ENCODE measurements around the gene GCGR. TPM values are rescaled to one million over a fixed set of nuclear protein-coding genes. Genes with fewer than 3 reads are reported as not detected.

Gene GCGR
- not detected for total RNA-seq

DNA sequence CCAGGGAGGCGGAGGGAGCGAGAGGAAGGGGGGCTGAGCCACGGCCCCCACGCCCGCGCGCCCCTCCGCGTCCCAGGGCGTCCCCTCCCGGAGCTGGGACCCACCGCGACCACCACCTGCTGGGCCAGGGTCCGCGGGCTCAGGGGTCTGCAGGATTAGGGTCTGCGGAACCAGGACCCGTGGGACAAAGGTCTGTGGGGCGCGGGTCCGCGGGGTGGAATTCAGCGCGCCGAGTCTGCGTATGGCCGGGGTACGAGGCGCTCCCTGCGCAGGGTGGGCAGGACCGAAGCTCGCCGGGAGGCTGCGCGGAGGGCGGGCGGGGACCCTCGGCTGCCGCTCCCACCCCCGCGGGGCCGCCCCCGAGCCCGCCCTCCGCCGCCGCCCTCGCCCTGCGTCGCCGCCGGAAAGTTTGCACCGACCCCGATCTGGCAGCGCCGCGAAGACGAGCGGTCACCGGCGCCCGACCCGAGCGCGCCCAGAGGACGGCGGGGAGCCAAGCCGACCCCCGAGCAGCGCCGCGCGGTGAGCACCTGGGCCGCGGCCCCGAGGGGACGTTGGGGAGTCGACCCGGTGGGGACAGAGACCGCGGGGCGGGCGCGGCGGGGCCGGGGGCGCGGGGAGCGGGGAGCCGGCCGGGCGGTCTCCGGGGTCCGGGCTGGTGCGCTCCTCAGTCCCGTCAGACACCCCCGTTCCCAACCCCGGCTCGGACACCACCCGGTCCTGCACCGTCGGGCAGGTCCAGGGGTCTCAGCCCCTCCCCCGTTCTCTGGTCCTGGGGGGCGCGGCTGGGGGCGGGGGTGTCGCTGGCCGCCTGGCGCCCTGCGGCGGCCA lies at the start of gene GCGR:
Gene GCGR (plus strand): TSS at position 423 of the 831 bp plus-strand sequence. CDS start 4,869 bp downstream, outside the sequence.
- Mint-ChIP-seq H3K27ac (no peak within 1 kb of the TSS), H3K27me3 (peaks cover 33% of the 10 kb centered on the region), H3K9me3 (no peaks in the 10 kb centered on the region), H3K36me3 (no peaks in the 10 kb centered on the region), H3K4me3 (no peak within 1 kb of the TSS), H3K4me1 (ENCODE audit: low read depth) (no peaks in the 10 kb centered on the region)
- CTCF ChIA-PET = no interaction called here
- DNase-seq = no peak
- intact Hi-C loops (cut with micrococcal nuclease) = no loop called here
- POLR2A ChIA-PET = no interaction called here

- Mint-ChIP-seq H3K4me3 (no peak overlapping the region), H3K36me3 (no peaks in the 10 kb centered on the region), H3K4me1 (ENCODE audit: low read depth) (no peaks in the 10 kb centered on the region), H3K9me3 (no peaks in the 10 kb centered on the region), H3K27ac (no peak overlapping the region), H3K27me3 (no peaks in the 10 kb centered on the region)
- intact Hi-C loops (cut with micrococcal nuclease) = no loop called here
- CTCF ChIA-PET = no interaction called here
- DNase-seq = no peak
- POLR2A ChIA-PET = no interaction called here
Observed at GRCh38 chr17:81792675-81793615, 11.0 kb upstream of the GCGR start.

GRCh38 chr17:81794074-81794476 lies 9.9 kb upstream of the GCGR start:
- Mint-ChIP-seq H3K4me3 (no peak overlapping the region), H3K27me3 (no peaks in the 10 kb centered on the region), H3K27ac (no peak overlapping the region), H3K4me1 (ENCODE audit: low read depth) (no peaks in the 10 kb centered on the region), H3K36me3 (no peaks in the 10 kb centered on the region), H3K9me3 (no peaks in the 10 kb centered on the region)
- no peak for DNase-seq
- intact Hi-C loops (cut with micrococcal nuclease) = no loop called here
- ChIA-PET CTCF (no interaction called here), POLR2A (no interaction called here)

- no peaks in the 10 kb centered on the region for H3K9me3 Mint-ChIP-seq
- no peak overlapping the region for H3K4me3 Mint-ChIP-seq
- no peaks in the 10 kb centered on the region for H3K36me3 Mint-ChIP-seq
- ChIA-PET CTCF (no interaction called here), POLR2A (no interaction called here)
- no peaks in the 10 kb centered on the region for H3K4me1 Mint-ChIP-seq (ENCODE audit: low read depth)
- no peak for DNase-seq
- no peaks in the 10 kb centered on the region for H3K27me3 Mint-ChIP-seq
- intact Hi-C loops (cut with micrococcal nuclease) = no loop called here
- no peak overlapping the region for H3K27ac Mint-ChIP-seq
Observed at GRCh38 chr17:81794509-81794908, 9.4 kb upstream of the GCGR start.

GRCh38 chr17:81801327-81801726 lies 2.6 kb upstream of the GCGR start:
- H3K27me3 Mint-ChIP-seq = peaks cover 31% of the 10 kb centered on the region
- no peaks in the 10 kb centered on the region for H3K9me3 Mint-ChIP-seq
- ChIA-PET POLR2A (no interaction called here), CTCF (no interaction called here)
- intact Hi-C loops (cut with micrococcal nuclease) = no loop called here
- no peaks in the 10 kb centered on the region for H3K4me1 Mint-ChIP-seq (ENCODE audit: low read depth)
- DNase-seq = no peak
- no peaks in the 10 kb centered on the region for H3K36me3 Mint-ChIP-seq
- H3K27ac Mint-ChIP-seq = no peak overlapping the region
- H3K4me3 Mint-ChIP-seq = no peak overlapping the region

GRCh38 chr17:81802048-81802758 lies 1.7 kb upstream of the GCGR start:
- POLR2A ChIA-PET = no interaction called here
- CTCF ChIA-PET = no interaction called here
- H3K4me1 Mint-ChIP-seq (ENCODE audit: low read depth) = no peaks in the 10 kb centered on the region

DNA sequence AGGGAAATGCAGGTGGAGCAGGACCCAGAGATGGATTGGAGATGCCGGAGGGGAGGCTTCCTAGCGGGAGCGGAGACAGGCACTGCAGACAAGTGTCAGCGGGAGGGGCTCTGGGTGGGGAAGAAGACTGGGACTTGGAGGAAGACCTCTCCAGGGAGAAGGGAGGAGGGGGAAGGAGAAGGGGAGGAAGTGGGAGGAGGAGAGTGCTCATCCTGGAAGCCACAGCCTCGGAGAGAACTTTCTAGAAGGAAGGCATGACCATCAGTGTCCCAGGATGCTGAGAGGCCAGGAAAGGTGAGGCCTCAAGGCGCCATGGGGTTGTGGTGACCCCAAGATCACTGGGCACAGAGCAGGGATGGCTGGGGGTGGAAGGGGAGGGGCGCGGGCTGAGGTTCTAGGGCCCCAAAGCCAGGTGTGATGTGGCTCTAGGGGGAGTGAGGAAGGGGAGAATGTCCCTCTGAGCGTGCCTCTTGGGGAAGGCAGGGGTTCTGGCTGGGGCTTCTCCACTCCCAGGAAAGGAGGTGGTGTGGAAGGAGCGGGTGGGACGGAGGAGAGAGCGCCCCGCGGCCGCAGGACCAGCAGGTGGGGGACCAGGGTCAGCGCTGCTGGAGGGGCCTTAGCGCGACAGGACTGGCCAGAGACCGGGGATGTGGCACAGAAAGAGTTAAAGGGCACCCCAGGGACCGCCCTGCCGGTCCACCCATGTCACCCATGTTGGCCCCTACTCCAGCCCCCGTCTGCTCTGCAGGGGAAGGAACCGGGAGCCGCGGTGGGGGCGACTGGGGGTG lies 900 bp upstream of the GCGR start:
- H3K4me3 Mint-ChIP-seq = no peak overlapping the region
- H3K27me3 Mint-ChIP-seq = peaks cover 33% of the 10 kb centered on the region
- DNase-seq = no peak
- no peak overlapping the region for H3K27ac Mint-ChIP-seq
- intact Hi-C loops (cut with micrococcal nuclease) = no loop called here
- CTCF ChIA-PET = no interaction called here
- no peaks in the 10 kb centered on the region for H3K4me1 Mint-ChIP-seq (ENCODE audit: low read depth)
- H3K36me3 Mint-ChIP-seq = no peaks in the 10 kb centered on the region
- POLR2A ChIA-PET = no interaction called here
- H3K9me3 Mint-ChIP-seq = no peaks in the 10 kb centered on the region

More at GRCh38 chr17:81802048-81802758, 1.7 kb upstream of the GCGR start:
- Mint-ChIP-seq H3K4me3 (no peak overlapping the region), H3K27me3 (peaks cover 31% of the 10 kb centered on the region), H3K9me3 (no peaks in the 10 kb centered on the region), H3K27ac (no peak overlapping the region), H3K36me3 (no peaks in the 10 kb centered on the region)
- no peak for DNase-seq
- intact Hi-C loops (cut with micrococcal nuclease) = no loop called here

DNA sequence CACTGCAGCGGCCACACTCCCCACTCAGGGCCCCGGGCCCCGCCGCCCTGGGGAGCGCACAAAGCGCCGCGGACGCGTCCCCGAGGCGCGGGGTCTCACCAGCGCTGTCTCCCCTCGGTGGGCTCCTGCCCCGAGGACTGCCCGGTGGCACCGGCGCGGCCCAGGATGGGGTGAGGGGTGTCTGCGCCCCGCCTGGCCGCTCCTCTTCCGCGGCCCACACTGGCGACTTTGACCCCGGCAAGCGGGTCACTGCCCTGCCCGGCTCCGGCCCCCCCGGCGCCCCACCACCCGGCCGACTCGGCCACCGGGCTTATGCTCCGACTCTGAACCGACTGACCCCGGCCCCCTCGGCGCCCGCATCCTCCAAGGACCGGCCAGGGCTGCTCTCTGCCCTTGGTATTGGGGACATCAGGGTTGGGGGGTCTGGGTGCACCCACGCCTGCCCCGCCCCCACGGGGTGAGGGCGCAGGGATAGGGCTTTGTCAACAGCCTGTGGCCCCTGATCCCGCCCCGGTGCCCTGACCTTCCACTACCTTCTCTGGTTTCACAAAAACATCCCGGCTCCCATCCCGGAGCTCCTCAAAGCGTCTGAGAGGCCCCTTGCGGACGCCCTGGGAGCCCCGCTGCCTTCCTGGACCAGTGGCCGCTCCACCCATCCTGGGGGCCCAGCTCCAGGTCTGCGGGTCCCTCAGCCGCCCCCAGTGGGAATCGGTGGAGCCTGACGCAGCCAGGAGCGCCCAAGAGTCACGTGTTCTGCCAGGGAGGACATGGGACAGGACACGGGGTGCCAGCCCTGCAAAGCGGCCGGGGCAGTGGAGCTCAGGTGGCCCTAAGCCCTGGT lies 829 bp downstream of the GCGR start:
- peaks cover 36% of the 10 kb centered on the region for H3K27me3 Mint-ChIP-seq
- no peak for DNase-seq
- H3K27ac Mint-ChIP-seq = no peak overlapping the region
- no peak overlapping the region for H3K4me3 Mint-ChIP-seq
- no peaks in the 10 kb centered on the region for H3K4me1 Mint-ChIP-seq (ENCODE audit: low read depth)
- ChIA-PET CTCF (no interaction called here), POLR2A (no interaction called here)
- no peaks in the 10 kb centered on the region for H3K36me3 Mint-ChIP-seq
- H3K9me3 Mint-ChIP-seq = no peaks in the 10 kb centered on the region
- intact Hi-C loops (cut with micrococcal nuclease) = no loop called here

- Mint-ChIP-seq H3K27ac (no peak overlapping the region), H3K36me3 (no peaks in the 10 kb centered on the region), H3K9me3 (no peaks in the 10 kb centered on the region), H3K4me3 (no peak overlapping the region), H3K27me3 (peaks cover 32% of the 10 kb centered on the region), H3K4me1 (ENCODE audit: low read depth) (no peaks in the 10 kb centered on the region)
- ChIA-PET CTCF (interaction anchor here (0.9 kb wide), 1 partner anchor 73 kb away, joined by 3 read pairs; no protein-coding TSS in a partner anchor), POLR2A (no interaction called here)
- no peak for DNase-seq
- intact Hi-C loops (cut with micrococcal nuclease) = no loop called here
Observed at GRCh38 chr17:81805707-81806460, 1.9 kb downstream of the GCGR start.

- H3K9me3 Mint-ChIP-seq = no peaks in the 10 kb centered on the region
- H3K27me3 Mint-ChIP-seq = peaks cover 30% of the 10 kb centered on the region
- H3K36me3 Mint-ChIP-seq = no peaks in the 10 kb centered on the region
- CTCF ChIA-PET = interaction anchor here (0.9 kb wide), 1 partner anchor 73 kb away, joined by 3 read pairs; no protein-coding TSS in a partner anchor
- H3K4me3 Mint-ChIP-seq = no peak overlapping the region
- intact Hi-C loops (cut with micrococcal nuclease) = no loop called here
- no peak for DNase-seq
- H3K27ac Mint-ChIP-seq = no peak overlapping the region
- no peaks in the 10 kb centered on the region for H3K4me1 Mint-ChIP-seq (ENCODE audit: low read depth)
- POLR2A ChIA-PET = no interaction called here
Observed at GRCh38 chr17:81806461-81807209, 2.7 kb downstream of the GCGR start.

Measured in activated CD4-positive, alpha-beta memory T cell treated with anti-CD3 and anti-CD28 coated beads for 36 hours (primary cell).